Cardiac muscle cell (in vitro differentiated cells and primary cell): ENCODE data around the gene ZNF786. TPM values are rescaled to one million over a fixed set of nuclear protein-coding genes. Genes with fewer than 3 reads are reported as not detected.

ENCODE experiments used
- DNase-seq, 2 donors: peaks; one replicate each; pipeline versions ENCODE4 v3.0.0 to v3.0.0-alpha.2; 2010 to 2017; ENCODE audit warnings: low read depth in 1 of 2, low spot score in 1 of 2
- H3K27ac ChIP-seq: fragments of 200-600 bp; sonication (generic); 2 replicates; pipeline ENCODE4 v1.5.1; 2016
- H3K27me3 ChIP-seq: fragments of 200-600 bp; sonication (generic); 2 replicates; pipeline ENCODE4 v1.6.0; 2016; ENCODE audit warnings: control low read depth
- H3K36me3 ChIP-seq: fragments of 200-600 bp; sonication (generic); 2 replicates; pipeline ENCODE4 v1.5.1; 2016; ENCODE audit warnings: control low read depth
- H3K4me1 ChIP-seq: fragments of 200-600 bp; sonication (generic); 2 replicates; pipeline ENCODE4 v1.8.1; 2017; ENCODE audit warnings: low read depth, mild to moderate bottlenecking, mixed run types
- H3K4me3 ChIP-seq: fragments of 200-600 bp; sonication (generic); 2 replicates; pipeline ENCODE4 v1.5.1; 2016; ENCODE audit warnings: mild to moderate bottlenecking
- H3K9me3 ChIP-seq: fragments of 200-600 bp; sonication (generic); 2 replicates; pipeline ENCODE4 v1.5.1; 2017; ENCODE audit warnings: low read depth, mild to moderate bottlenecking, control low read depth
- CTCF ChIP-seq: IDR thresholded peaks from 2 replicates; pipeline ENCODE4 v1.5.1; 2012; ENCODE audit warnings: low read depth, mild to moderate bottlenecking, low read length
- polyA plus RNA-seq: library from polyadenylated mRNA; unstranded; fragments of >200 nt; fragmentation: Nextera tagmentation; extraction: Ambion mirVana; gene quantifications from 2 replicates; pipeline ENCODE4 v1.2.1, GENCODE V29; 2016
- total RNA-seq: library from RNA; depleted of rRNA; stranded (reverse); fragments of >200 nt; gene quantifications from 2 replicates; pipeline ENCODE4 v1.2.3, GENCODE V29; 2016

The ZNF786 gene
- total and polyA plus RNA-seq, 2 experiments from 2014 or later, result 6.2 to 11.1 TPM

DNA sequence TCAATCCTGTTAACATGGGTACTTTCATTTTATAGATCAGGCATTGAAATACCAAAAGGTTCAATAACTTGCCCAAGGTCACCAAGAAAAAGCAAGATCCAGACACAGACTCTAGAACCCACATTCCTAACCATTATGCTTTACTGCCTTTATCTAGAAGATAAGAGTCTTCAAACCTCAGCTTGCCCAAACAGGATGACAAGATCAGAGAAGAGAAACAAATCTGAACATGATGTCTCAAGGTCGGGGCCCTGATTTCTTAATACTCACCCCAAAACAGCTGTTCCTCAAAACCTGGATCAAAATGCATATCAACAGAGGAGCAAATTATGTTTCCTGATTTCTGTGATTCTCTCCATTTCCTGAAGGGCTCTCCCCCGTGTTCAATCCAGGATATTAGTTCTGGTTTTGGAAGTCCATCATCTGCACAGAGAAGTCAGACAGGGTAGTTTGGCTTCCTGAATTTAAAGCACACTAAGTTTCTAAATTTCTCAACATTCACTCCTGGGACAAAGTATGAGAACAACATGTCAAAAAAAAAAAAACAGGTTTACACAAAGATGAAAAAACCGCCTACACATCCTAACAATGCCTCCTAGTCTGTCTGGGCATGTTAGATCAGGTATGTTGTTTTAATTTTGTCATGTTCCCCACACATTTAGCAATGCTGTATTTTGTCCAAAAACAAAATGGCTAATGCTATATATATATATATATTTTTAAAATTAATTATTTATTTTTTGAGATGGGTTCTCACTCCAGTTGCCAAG is 16.2 kb downstream of the ZNF786 start:
- H3K4me1 ChIP-seq, result no peaks in the 10 kb centered on the region
- H3K36me3 ChIP-seq, result peaks cover 11% of the 10 kb centered on the region
- no peaks in the 10 kb centered on the region for H3K9me3 ChIP-seq
- no peaks in the 10 kb centered on the region for H3K27me3 ChIP-seq
- no peak overlapping the region for H3K27ac ChIP-seq
- no peak for DNase-seq
- no peak overlapping the region for H3K4me3 ChIP-seq
- TF ChIP-seq CTCF, result no peak

GRCh38 chr7:149072438-149072775 is 18.1 kb downstream of the ZNF786 start:
- no peak for DNase-seq

DNA sequence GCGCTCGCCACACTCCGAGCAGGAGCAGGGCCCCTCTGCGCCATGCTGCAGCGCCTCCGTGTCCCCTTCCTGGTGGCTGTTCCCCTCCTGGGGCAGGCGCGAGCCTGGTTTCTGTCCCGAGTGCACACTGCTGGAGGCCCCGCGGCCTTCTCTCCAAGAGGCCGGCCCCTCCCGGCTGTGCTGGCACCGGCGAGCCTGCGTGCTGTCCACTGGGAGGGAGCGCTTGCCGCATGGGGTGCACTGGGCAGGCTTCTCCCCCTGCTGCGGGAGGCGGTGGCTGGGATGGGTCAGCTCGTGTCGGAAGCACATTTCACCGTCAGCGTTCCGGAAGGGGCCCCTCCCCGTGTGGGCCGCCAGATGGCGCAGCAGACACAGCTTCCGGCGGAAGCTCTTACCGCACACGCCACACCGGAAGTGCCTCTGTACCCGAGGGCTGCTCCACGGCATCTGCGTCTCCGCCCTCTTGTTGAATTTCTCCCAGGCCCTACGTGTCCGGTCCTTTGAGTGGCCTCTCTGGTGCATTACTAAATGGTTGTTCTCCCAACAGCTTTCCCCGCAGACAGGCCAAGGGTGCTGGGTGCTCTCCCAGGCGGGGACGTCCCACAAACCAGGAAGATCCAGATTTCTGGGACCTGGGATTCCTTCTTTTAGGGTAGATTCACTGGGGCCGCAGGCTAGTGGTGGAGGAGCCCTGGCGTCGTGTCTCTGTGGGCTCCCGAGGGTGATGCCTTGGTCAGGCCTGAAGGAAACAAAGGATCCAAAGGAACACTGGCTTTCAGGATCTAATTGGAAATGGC is 18.7 kb downstream of the ZNF786 start:
- DNase-seq, result peak in 1 of 2 donors; percentile 58
- Histone ChIP-seq H3K27ac (no peak overlapping the region), H3K36me3 (peaks cover 8% of the 10 kb centered on the region)

More at GRCh38 chr7:149072438-149072775, 18.1 kb downstream of the ZNF786 start:
- Histone ChIP-seq H3K27me3 (no peaks in the 10 kb centered on the region), H3K4me1 (no peaks in the 10 kb centered on the region), H3K9me3 (no peaks in the 10 kb centered on the region), H3K4me3 (no peak overlapping the region), H3K27ac (no peak overlapping the region), H3K36me3 (peaks cover 10% of the 10 kb centered on the region)
- TF ChIP-seq CTCF, result no peak

GRCh38 chr7:149071182-149071635 is 19.3 kb downstream of the ZNF786 start:
- TF ChIP-seq CTCF, result no peak

More for the DNA sequence above, 18.7 kb downstream of the ZNF786 start:
- Histone ChIP-seq H3K4me1 (no peaks in the 10 kb centered on the region), H3K27me3 (no peaks in the 10 kb centered on the region), H3K9me3 (no peaks in the 10 kb centered on the region), H3K4me3 (no peak overlapping the region)
- TF ChIP-seq CTCF, result peak; percentile 10

DNA sequence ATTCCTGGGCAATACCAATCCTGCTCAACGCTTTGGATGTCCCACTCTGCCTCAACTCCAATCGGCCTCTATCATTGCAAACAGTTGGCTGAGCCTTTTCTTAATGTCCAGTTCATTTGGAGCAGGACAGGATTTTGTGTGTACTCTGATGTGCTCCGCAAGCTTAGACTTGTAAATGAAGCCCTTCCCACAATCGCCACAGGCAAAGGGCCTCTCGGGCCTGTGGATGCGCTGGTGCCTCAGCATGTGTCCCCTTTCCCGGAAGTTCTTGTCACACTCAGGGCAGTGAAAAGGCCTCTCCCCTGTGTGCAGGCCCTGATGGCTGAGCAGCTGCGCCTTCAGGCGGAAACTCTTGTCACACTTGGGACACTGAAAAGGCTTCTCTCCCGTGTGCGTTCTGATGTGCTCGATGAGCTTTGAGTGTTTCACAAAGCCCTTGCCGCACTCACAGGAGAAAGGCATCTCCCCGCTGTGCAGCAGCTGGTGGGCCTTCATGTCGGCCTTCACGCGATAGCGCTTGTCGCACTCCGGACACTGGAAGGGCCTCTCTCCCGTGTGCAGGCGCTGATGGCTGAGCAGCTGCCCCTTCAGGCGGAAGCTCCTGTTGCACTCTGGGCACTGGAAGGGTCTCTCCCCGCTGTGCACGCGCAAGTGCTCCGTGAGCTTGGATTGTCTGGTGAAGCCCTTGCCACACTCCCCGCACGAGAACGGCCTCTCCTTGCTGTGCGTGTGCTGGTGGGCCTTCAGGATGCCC is 20.0 kb downstream of the ZNF786 start:
- Histone ChIP-seq H3K4me1 (no peaks in the 10 kb centered on the region), H3K36me3 (peaks cover 6% of the 10 kb centered on the region), H3K9me3 (no peaks in the 10 kb centered on the region), H3K27me3 (no peaks in the 10 kb centered on the region), H3K27ac (no peak overlapping the region), H3K4me3 (no peak overlapping the region)
- DNase-seq, result no peak
- no peak for TF ChIP-seq CTCF

More at GRCh38 chr7:149071182-149071635, 19.3 kb downstream of the ZNF786 start:
- no peak for DNase-seq
- Histone ChIP-seq H3K4me1 (no peaks in the 10 kb centered on the region), H3K27me3 (no peaks in the 10 kb centered on the region), H3K36me3 (peaks cover 6% of the 10 kb centered on the region), H3K9me3 (no peaks in the 10 kb centered on the region), H3K27ac (no peak overlapping the region), H3K4me3 (no peak overlapping the region)
